GM21381 (cell line): ENCODE results near the gene APLF.
"Not testable (repeated sequence)": the region's sequence is repeated elsewhere in the genome, so short reads cannot be mapped to it uniquely, and the experiment has no call there.

Experiments
- ATAC-seq: cut with Tn5 transposase; IDR thresholded peaks from one replicate; pipeline ENCODE4 v1.9.1; 2021; ENCODE audit warnings: mild to moderate bottlenecking, moderate library complexity; ENCODE audit not compliant: unreplicated experiment

The APLF gene

GRCh38 chr2:68568116-68568515 is 100.7 kb downstream of the APLF start:
- ATAC-seq = no peak

GRCh38 chr2:68569604-68570003 is 102.2 kb downstream of the APLF start:
- no peak for ATAC-seq

DNA sequence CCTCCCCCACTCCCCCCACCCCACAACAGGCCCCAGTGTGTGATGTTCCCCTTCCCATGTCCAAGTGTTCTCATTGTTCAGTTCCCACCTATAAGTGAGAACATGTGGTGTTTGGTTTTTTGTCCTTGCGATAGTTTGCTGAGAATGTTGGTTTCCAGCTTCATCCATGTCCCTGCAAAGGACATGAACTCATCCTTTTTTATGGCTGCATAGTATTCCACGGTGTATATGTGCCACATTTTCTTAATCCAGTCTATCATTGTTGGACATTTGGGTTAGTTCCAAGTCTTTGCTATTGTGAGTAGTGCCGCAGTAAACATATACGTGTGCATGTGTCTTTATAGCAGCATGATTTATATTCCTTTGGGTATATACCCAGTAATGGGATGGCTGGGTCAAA is 103.0 kb downstream of the APLF start:
- not testable (repeated sequence) for ATAC-seq

DNA sequence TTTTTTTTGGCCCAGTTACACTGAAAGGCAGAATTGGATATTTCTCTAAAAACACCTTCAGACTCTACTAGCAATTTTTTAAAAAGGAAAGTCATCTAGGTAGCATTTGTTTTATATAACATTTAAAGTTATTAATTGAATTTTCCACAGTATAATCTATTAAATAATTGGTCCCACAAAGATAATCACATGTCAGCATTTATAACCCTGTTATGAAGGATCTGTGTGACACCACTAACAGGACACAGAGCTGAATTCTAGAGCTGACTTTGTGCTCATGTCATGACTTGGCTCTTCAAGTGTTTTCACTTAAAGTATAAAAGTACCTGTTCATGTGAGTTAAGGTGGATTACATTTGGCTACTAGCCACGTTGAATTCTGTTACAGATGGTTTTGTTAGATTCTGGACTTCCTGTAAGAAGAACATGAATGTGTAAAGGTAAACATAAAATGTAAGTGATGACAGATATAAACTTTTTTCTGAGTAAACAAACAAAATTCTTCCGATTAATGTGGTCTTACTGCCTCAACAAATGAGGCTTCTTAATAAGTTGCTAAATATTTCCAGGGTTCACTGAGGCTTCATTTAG is 106.9 kb downstream of the APLF start:
- ATAC-seq = no peak

DNA sequence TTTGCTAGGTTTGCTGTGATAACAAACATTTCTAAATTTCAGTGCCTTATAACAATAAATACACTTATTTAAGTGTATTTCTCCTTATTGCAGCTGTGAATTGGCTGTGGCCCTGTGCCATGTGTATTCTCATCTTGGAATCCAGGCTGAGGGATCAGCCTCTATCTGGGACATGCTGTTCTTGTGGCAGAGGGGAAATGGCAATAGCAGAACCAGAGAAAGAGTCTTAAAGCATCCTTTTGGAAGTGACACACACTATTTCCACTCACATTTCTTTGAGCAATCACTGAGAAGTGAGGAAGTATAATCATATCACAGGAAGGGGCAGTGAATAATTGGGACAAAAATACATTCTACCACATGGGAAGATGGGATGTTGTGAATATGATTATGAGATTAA is 109.8 kb downstream of the APLF start:
- ATAC-seq = no peak

DNA sequence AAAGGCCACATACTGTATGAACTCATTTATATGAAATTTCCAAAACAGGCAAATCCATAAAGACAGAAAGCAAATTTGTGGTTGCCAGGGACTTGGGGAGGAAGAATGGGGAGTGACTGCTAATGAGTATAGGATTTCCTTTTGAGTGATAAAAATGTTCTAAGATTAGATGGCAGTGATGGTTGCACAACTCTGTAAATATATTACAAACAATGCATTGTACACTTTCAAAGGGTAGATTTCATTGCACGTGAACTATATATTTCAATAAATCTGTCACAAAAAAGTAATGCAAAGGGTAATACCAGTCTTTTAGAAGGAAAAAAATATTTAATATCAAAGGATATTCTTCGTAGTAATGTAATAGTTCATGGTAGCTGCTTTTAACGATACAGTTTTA is 112.3 kb downstream of the APLF start:
- ATAC-seq = no peak

GRCh38 chr2:68588589-68588988 is 121.2 kb downstream of the APLF start:
- no peak for ATAC-seq

- no peak for ATAC-seq
These were observed 122.6 kb downstream of the APLF start for GRCh38 chr2:68589963-68590362.

GRCh38 chr2:68590702-68591101 is 123.3 kb downstream of the APLF start:
- no peak for ATAC-seq

DNA sequence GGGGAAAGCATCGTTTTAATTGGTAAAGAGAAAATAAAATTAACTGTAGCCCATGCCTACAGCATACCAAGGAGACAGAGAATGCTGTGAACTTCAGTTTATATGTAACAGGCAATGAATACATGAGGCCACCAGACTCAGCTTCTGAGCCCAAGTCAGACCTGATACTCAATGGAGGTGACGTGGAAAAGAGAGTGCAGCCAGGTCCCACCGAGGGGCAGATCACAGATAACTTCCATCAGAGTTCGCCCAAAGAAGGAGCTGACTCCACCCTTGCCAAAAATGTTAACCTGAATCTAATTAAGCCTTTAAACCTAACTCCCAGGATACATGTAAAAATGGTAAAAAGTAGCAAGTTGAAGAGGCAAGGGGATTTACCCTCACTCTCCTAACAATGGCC is 123.8 kb downstream of the APLF start:
- ATAC-seq = no peak

GRCh38 chr2:68594041-68594440 is 126.7 kb downstream of the APLF start:
- no peak for ATAC-seq

GRCh38 chr2:68594674-68595492 is 127.5 kb downstream of the APLF start:
- ATAC-seq = no peak

- not testable (repeated sequence) for ATAC-seq
These were observed 128.1 kb downstream of the APLF start for GRCh38 chr2:68595493-68595785.

DNA sequence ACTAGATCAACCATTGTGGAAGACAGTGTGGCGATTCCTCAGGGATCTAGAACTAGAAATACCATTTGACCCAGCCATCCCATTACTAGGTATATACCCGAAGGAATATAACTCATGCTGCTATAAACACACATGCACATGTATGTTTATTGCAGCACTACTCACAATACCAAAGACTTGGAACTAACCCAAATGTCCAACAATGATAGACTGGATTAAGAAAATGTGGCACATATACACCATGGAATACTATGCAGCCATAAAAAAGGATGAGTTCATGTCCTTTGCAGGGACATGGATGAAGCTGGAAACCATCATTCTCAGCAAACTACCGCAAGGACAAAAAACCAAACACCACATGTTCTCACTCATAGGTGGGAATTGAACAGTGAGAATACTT is 133.1 kb downstream of the APLF start:
- ATAC-seq = not testable (repeated sequence)

DNA sequence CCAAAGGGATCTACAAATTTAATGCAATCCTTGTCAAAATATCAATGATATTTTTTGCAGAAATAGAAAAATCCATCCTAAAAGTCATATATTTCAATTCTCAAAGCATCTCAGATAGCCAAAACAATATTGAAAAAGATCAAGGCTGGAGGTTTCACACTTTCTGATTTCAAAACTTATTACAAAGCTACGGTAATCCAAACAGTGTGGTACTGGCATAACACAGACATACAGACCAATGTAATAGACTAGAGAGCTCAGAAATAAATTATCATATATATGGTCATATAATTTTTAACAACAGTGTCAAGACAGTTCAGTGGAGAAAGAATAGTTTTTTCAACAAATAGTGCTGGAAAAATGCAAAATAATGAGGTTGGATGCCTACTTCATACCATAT is 135.7 kb downstream of the APLF start:
- ATAC-seq = no peak

DNA sequence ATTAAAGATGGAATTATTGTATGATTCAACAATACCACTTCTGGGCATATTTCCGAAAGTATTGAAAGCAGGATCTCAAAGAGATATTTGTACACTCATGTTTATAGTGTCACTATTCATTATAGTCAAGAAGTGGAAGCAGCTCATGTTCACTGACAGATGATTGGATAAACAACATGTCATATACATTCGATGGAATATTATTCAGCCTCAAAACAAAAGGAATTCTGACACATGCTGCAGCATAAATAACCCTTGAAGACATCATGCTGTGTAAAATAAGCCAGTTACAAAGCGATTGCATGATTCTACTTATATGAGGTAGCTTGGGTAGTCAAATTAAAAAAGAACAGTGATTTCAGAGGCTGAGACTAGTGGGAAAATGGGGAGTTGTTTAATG is 136.7 kb downstream of the APLF start:
- ATAC-seq = no peak

GRCh38 chr2:68605939-68606338 is 138.6 kb downstream of the APLF start:
- ATAC-seq = no peak

- no peak for ATAC-seq
These were observed 139.4 kb downstream of the APLF start for GRCh38 chr2:68606759-68607158.

DNA sequence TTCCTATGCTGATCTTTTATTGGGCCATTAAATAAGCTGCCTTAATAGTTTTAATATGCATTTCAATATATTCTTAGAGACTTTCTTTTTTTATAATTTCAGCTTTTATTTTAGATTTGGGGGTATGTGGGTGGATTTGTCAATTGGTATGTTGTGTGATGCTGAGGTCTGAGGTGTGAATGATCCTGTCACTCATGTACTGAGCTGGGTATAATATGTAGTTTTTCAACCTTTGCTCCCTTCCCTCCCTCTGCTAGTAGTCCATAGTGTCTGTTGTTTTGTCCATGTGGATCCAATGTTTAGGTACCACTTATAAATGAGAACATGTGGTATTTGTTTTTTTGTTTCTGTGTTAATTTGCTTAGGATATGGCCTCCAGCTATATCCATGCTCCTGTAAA is 140.5 kb downstream of the APLF start:
- ATAC-seq = no peak

- no peak for ATAC-seq
These were observed 145.6 kb downstream of the APLF start for GRCh38 chr2:68612765-68613519.

- ATAC-seq = no peak
These were observed 153.4 kb downstream of the APLF start for GRCh38 chr2:68620772-68621171.

- ATAC-seq = no peak
These were observed 156.4 kb downstream of the APLF start for GRCh38 chr2:68623820-68624219.
